Stimulated activated naive B cell treated with anti-CD40 and anti-IgM and Interleukin-4, amounts not matched to agents 10 μg/mL and 1 μg/mL and 100 μg/mL, for 72 hours (primary cell): Measurements from ENCODE around the gene LRRC14B.
"Not testable (repeated sequence)": the region's sequence is repeated elsewhere in the genome, so short reads cannot be mapped to it uniquely, and the experiment has no call there.

Experiments used
- ATAC-seq, 2 donors: fragments of 150-1000 bp; cut with Tn5 transposase; replicated peaks; 2 replicates each; pipeline ENCODE4 v1.10.0; 2021; ENCODE audit warnings: moderate library complexity in 1 of 2
- DNase-seq: peaks from one replicate; pipeline ENCODE4 v3.0.0; 2021
- H3K27ac Mint-ChIP-seq: one replicate; pipeline ENCODE4 v1.8.0; 2022; ENCODE audit warnings: mild to moderate bottlenecking, mixed read lengths
- H3K27me3 Mint-ChIP-seq, 2 donors: one replicate each; pipeline ENCODE4 v1.8.0; 2022; ENCODE audit warnings: mixed read lengths in 2 of 2
- H3K36me3 Mint-ChIP-seq, 2 donors: one replicate each; pipeline ENCODE4 v1.8.0; 2022; ENCODE audit warnings: mixed read lengths in 2 of 2, mild to moderate bottlenecking in 1 of 2
- H3K4me1 Mint-ChIP-seq, 2 donors: one replicate each; pipeline ENCODE4 v1.8.0; 2022; ENCODE audit warnings: mixed read lengths in 2 of 2, mild to moderate bottlenecking in 1 of 2
- H3K4me3 Mint-ChIP-seq, 2 donors: one replicate each; pipeline ENCODE4 v1.8.0; 2022; ENCODE audit warnings: mild to moderate bottlenecking in 2 of 2, mixed read lengths in 2 of 2, moderate library complexity in 1 of 2
- H3K9me3 Mint-ChIP-seq, 2 donors: one replicate each; pipeline ENCODE4 v1.8.0; 2022; ENCODE audit warnings: mixed read lengths in 2 of 2, mild to moderate bottlenecking in 1 of 2

LRRC14B gene

DNA sequence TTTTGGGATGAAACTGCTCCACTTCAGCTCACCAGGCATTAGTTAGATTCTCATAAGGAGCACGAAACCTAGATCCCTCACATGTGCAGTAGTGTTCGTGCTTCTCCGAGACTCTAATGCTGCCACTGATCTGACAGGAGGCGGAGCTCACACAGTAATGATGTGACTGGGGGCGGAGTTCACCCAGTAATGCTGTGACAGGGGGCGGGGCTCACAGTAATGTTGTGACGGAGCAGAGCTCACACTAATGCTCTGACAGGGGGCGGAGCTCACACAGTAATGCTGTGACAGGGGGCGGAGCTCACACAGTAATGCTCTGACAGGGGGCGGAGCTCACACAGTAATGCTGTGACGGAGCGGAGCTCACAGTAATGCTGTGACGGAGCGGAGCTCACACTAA is 27.1 kb upstream of the LRRC14B start:
- peaks cover 5 to 16% of the 10 kb centered on the region in 2 donors for H3K27me3 Mint-ChIP-seq
- no peaks in the 10 kb centered on the region for H3K36me3 Mint-ChIP-seq
- H3K27ac Mint-ChIP-seq: no peak overlapping the region
- DNase-seq (no peak), ATAC-seq (no peak)
- no peak overlapping the region for H3K4me3 Mint-ChIP-seq
- peaks cover 0 to 4% of the 10 kb centered on the region in 2 donors for H3K9me3 Mint-ChIP-seq
- no peaks in the 10 kb centered on the region for H3K4me1 Mint-ChIP-seq

- DNase-seq, H3K9me3 Mint-ChIP-seq, ATAC-seq, H3K4me3 Mint-ChIP-seq, H3K36me3 Mint-ChIP-seq, H3K4me1 Mint-ChIP-seq, H3K27ac Mint-ChIP-seq: not testable (repeated sequence)
- H3K27me3 Mint-ChIP-seq: peaks cover 0 to 11% of the 10 kb centered on the region in 2 donors
Measured at GRCh38 chr5:164783-165182, 26.5 kb upstream of the LRRC14B start.

- Mint-ChIP-seq H3K9me3 (peaks cover 0 to 4% of the 10 kb centered on the region in 2 donors), H3K4me3 (no peak overlapping the region), H3K36me3 (no peaks in the 10 kb centered on the region), H3K27me3 (no peaks in the 10 kb centered on the region), H3K4me1 (no peaks in the 10 kb centered on the region), H3K27ac (no peak overlapping the region)
- DNase-seq (no peak), ATAC-seq (no peak)
Measured at GRCh38 chr5:166441-167372, 24.6 kb upstream of the LRRC14B start.

DNA sequence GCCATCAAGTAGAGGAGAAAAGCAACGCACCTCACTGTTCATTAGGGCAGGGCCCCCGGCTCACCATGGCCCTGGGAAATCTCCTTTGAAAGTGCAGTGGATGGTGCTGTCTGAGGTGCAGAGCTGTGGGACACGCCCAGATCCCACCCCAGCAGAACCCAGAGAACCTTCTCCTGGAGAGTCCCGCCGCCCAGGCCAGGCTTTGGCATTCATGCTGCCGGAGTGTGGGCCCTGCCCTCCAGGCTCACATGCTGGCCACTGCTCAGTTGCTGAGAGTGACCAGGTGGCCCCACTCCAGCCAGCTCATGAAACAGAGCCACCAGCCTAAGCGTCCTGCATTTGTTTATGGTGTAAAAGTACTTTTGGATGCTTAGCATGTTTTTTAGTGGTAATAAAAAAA is 23.8 kb upstream of the LRRC14B start:
- no peaks in the 10 kb centered on the region for H3K36me3 Mint-ChIP-seq
- DNase-seq: no peak
- no peak overlapping the region for H3K4me3 Mint-ChIP-seq
- ATAC-seq: no peak
- H3K27me3 Mint-ChIP-seq: no peaks in the 10 kb centered on the region
- no peaks in the 10 kb centered on the region for H3K4me1 Mint-ChIP-seq
- peaks cover 0 to 4% of the 10 kb centered on the region in 2 donors for H3K9me3 Mint-ChIP-seq
- no peak overlapping the region for H3K27ac Mint-ChIP-seq

DNA sequence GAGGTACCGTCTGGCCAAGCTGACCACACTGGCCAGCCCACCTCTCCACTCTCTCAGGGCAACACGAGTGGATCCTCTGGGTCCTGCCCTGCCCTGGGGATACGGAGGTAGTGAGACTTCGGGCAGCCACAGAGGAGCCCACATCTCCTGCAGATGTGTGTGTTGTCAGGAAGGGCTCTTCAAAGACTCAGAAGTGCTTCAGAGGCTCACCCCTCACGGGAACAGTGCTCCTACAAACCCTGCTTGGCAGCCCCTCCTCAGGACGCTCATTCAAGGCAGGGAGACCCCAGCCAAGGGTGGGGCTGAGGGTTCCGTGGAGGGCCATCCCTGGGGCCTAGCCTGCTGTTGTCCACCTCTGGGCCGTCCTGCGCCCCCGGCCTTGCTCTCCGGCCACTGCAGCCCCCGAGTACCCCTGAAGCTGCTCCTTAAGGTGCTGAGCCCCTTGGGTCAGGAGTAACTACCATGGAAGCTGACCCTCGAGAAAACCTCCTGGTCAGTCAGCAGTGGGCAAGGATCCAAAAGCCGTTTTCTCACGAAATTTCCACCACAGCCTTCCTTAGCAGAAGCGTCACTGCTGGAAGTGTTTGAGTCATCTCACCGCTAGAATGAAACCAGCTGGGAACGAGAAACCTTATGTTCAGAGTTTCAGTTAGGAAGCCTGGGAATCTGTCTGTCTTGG is 23.2 kb upstream of the LRRC14B start:
- no peak overlapping the region for H3K4me3 Mint-ChIP-seq
- DNase-seq: no peak
- no peak overlapping the region for H3K27ac Mint-ChIP-seq
- no peak for ATAC-seq
- H3K36me3 Mint-ChIP-seq: no peaks in the 10 kb centered on the region
- H3K4me1 Mint-ChIP-seq: no peaks in the 10 kb centered on the region
- peaks cover 0 to 4% of the 10 kb centered on the region in 2 donors for H3K9me3 Mint-ChIP-seq
- peaks cover 0 to 4% of the 10 kb centered on the region in 2 donors for H3K27me3 Mint-ChIP-seq

DNA sequence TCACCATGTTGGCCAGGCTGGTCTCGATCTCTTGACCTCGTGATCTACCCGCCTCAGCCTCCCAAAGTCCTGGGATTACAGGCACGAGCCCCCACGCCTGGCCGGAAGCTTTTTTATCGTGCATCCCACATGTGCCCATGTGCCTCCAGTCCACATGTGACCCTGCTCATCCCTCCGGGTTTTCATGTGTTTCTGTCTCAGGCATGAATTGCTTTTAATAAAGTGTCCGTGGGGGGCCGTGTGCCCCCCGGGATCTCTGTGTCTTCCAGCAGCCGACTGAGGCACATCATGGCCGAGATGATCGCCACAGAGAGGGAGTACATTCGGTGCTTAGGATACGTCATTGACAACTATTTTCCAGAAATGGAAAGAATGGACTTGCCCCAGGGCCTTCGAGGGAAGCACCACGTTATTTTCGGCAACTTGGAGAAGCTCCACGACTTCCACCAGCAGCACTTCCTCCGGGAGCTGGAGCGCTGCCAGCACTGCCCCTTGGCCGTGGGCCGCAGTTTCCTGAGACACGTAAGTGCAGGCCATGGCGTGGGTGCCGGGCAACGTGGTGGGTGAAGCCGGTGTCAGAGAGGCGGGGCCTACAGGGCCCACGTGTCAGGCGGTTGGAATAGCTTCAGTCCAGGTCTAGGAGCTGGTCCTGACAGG is 22.1 kb upstream of the LRRC14B start:
- no peak overlapping the region for H3K4me3 Mint-ChIP-seq
- H3K27me3 Mint-ChIP-seq: peaks cover 0 to 9% of the 10 kb centered on the region in 2 donors
- no peak for ATAC-seq
- DNase-seq: no peak
- H3K4me1 Mint-ChIP-seq: no peaks in the 10 kb centered on the region
- no peak overlapping the region for H3K27ac Mint-ChIP-seq
- peaks cover 0 to 4% of the 10 kb centered on the region in 2 donors for H3K9me3 Mint-ChIP-seq
- no peaks in the 10 kb centered on the region for H3K36me3 Mint-ChIP-seq

- H3K36me3 Mint-ChIP-seq: no peaks in the 10 kb centered on the region
- peaks cover 0 to 2% of the 10 kb centered on the region in 2 donors for H3K9me3 Mint-ChIP-seq
- no peak for ATAC-seq
- H3K27ac Mint-ChIP-seq: no peak overlapping the region
- peaks cover 0 to 9% of the 10 kb centered on the region in 2 donors for H3K27me3 Mint-ChIP-seq
- no peaks in the 10 kb centered on the region for H3K4me1 Mint-ChIP-seq
- no peak overlapping the region for H3K4me3 Mint-ChIP-seq
- DNase-seq: no peak
Measured at GRCh38 chr5:169728-170094, 21.6 kb upstream of the LRRC14B start.

- H3K9me3 Mint-ChIP-seq: peaks cover 0 to 2% of the 10 kb centered on the region in 2 donors
- no peak for ATAC-seq
- no peak overlapping the region for H3K27ac Mint-ChIP-seq
- H3K27me3 Mint-ChIP-seq: peaks cover 0 to 13% of the 10 kb centered on the region in 2 donors
- no peaks in the 10 kb centered on the region for H3K36me3 Mint-ChIP-seq
- peaks cover 0 to 2% of the 10 kb centered on the region in 2 donors for H3K4me1 Mint-ChIP-seq
- H3K4me3 Mint-ChIP-seq: no peak overlapping the region
- DNase-seq: no peak
Measured at GRCh38 chr5:170971-171800, 20.1 kb upstream of the LRRC14B start.

- no peaks in the 10 kb centered on the region for H3K9me3 Mint-ChIP-seq
- H3K27ac Mint-ChIP-seq: no peak overlapping the region
- no peaks in the 10 kb centered on the region for H3K36me3 Mint-ChIP-seq
- ATAC-seq (no peak), DNase-seq (no peak)
- peaks cover 0 to 13% of the 10 kb centered on the region in 2 donors for H3K27me3 Mint-ChIP-seq
- peaks cover 0 to 2% of the 10 kb centered on the region in 2 donors for H3K4me1 Mint-ChIP-seq
- no peak overlapping the region for H3K4me3 Mint-ChIP-seq
Measured at GRCh38 chr5:171801-172331, 19.4 kb upstream of the LRRC14B start.

DNA sequence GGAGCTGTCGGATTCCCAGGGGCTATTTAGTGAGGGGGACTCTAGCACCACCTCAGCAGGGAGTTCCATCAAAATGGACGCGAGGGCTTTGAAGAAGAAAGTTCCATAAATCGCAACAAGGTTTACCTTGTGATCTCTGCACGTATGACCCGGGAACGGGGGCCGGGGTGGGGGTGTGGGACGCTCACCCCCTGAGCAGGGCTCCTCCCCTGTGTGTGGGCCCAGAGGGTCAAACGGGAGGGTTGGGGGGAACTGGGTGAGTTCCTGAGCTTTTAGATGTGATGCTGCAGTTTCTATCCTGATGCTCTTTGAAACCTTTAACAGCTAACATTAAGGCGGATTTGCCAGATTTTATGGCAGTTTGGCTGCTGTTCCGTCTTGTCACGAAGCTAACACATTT is 18.9 kb upstream of the LRRC14B start:
- Mint-ChIP-seq H3K36me3 (no peaks in the 10 kb centered on the region), H3K9me3 (no peaks in the 10 kb centered on the region), H3K27ac (no peak overlapping the region), H3K4me3 (no peak overlapping the region), H3K4me1 (peaks cover 0 to 2% of the 10 kb centered on the region in 2 donors), H3K27me3 (peaks cover 0 to 13% of the 10 kb centered on the region in 2 donors)
- ATAC-seq: no peak
- DNase-seq: no peak

DNA sequence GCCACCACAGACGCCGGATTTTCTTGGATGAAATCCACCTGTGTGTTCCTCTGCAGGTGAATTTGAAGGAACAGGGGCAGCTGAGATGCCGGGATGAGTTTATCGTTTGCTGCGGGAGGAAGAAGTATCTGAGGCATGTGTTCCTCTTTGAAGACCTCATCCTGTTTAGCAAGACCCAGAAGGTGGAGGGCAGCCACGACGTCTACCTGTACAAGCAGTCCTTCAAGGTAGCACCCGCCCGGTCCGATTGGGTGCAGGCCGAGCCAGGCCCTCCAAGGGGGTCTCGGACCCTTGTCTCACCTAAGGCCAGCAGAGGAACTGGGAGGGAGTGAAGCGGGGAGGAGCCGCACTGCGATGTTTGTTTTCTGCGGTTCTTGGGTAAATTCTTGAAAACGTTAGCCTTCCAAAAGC is 18.4 kb upstream of the LRRC14B start:
- Mint-ChIP-seq H3K27me3 (peaks cover 0 to 13% of the 10 kb centered on the region in 2 donors), H3K36me3 (no peaks in the 10 kb centered on the region), H3K4me3 (no peak overlapping the region), H3K4me1 (peaks cover 0 to 2% of the 10 kb centered on the region in 2 donors), H3K9me3 (no peaks in the 10 kb centered on the region), H3K27ac (no peak overlapping the region)
- ATAC-seq (no peak), DNase-seq (no peak)

DNA sequence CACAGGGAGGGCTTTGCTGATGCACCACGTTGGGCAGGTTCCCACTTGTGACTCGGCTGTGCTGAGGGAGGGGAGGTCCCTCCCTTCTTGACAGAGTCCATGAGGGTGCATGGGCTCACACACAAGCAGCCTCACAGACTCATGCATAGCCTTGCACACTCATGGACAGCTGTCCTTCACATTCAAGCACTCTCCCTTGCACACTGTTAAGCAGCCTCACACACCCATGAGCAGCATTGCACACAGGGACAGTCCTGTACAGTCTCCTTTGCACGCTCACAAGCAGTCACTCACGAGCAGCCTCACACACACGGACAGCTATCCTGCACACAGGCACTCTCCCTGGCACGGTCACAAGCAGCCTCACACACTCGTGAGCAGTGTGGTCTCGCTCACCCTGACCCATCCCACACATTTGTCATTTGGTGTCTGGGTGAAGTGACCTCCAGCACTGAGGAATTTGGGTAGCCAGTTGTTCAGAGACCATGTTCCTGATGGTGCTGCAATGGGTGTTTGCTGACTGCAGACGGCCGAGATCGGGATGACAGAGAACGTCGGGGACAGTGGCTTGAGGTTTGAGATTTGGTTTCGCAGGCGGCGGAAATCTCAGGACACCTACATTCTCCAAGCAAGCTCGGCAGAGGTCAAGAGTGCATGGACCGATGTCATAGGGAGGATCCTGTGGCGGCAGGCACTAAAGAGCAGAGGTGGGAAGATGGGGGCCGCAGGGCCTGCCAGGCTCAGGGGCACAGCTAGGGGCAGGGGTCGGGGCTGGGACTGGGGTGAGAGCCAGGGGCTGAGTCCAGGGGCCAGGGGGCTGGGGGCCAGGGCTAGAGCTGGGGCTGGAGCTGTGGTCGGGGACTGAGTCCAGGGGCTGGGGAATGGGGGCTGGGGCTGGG is 17.7 kb upstream of the LRRC14B start:
- ATAC-seq (no peak), DNase-seq (no peak)
- Mint-ChIP-seq H3K36me3 (no peaks in the 10 kb centered on the region), H3K27ac (no peak overlapping the region), H3K4me1 (peaks cover 0 to 2% of the 10 kb centered on the region in 2 donors), H3K4me3 (no peak overlapping the region), H3K9me3 (no peaks in the 10 kb centered on the region), H3K27me3 (peaks cover 0 to 13% of the 10 kb centered on the region in 2 donors)

DNA sequence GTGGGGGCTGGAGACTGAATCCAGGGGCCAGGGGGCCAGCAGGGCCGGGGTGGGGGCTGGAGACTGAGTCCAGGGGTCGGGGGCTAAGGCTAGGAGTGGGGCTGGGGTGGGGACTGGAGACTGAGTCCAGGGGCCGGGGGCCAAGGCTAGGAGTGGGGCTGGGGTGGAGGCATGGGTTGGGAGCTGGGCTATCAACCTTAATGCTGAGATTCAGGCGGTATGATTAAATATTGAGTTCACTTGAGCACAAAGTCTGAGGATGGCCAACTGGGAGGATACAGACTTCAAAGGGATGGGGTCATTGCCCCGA is 17.0 kb upstream of the LRRC14B start:
- peaks cover 0 to 13% of the 10 kb centered on the region in 2 donors for H3K27me3 Mint-ChIP-seq
- no peak overlapping the region for H3K4me3 Mint-ChIP-seq
- H3K36me3 Mint-ChIP-seq: no peaks in the 10 kb centered on the region
- peaks cover 0 to 2% of the 10 kb centered on the region in 2 donors for H3K4me1 Mint-ChIP-seq
- H3K9me3 Mint-ChIP-seq: no peaks in the 10 kb centered on the region
- no peak overlapping the region for H3K27ac Mint-ChIP-seq
- ATAC-seq (no peak), DNase-seq (no peak)
